GM21423 (cell line): ENCODE measurements around the gene ITGB4.

ENCODE experiments used
- ATAC-seq: cut with Tn5 transposase; IDR thresholded peaks from one replicate; pipeline ENCODE4 v1.9.1; 2021; ENCODE audit warnings: mild to moderate bottlenecking, moderate library complexity; ENCODE audit not compliant: unreplicated experiment

Gene ITGB4

GRCh38 chr17:75784473-75785015 is 63.3 kb downstream of the ITGB4 start, which contains the start of gene UNK:
Gene UNK (plus strand): TSS chr17:75784806. CDS start chr17:75784881, 75 bp downstream.
- ATAC-seq: peak; percentile 58

GRCh38 chr17:75785016-75785890 is 64.0 kb downstream of the ITGB4 start:
- ATAC-seq: peak; percentile 58

GRCh38 chr17:75791254-75791653 is 70.0 kb downstream of the ITGB4 start:
- no peak for ATAC-seq

- no peak for ATAC-seq
These were observed 72.2 kb downstream of the ITGB4 start for GRCh38 chr17:75793460-75793859.

GRCh38 chr17:75795820-75796607 is 74.8 kb downstream of the ITGB4 start:
- ATAC-seq: no peak

GRCh38 chr17:75799402-75799801 is 78.1 kb downstream of the ITGB4 start:
- no peak for ATAC-seq

- ATAC-seq: no peak
These were observed 82.6 kb downstream of the ITGB4 start for GRCh38 chr17:75803883-75804282.

GRCh38 chr17:75806822-75807500 is 85.7 kb downstream of the ITGB4 start:
- ATAC-seq: no peak
